Neural progenitor cell (in vitro differentiated cells): ENCODE measurements around the gene NAA20.

Experiments used
- CTCF ChIP-seq: fragments of 200-600 bp; sonication (generic); IDR thresholded peaks from 2 replicates; pipeline ENCODE4 v1.5.1; 2017; ENCODE audit warnings: antibody characterized with exemption, mild to moderate bottlenecking
- EZH2 ChIP-seq: fragments of 200-600 bp; sonication (generic); IDR thresholded peaks from 2 replicates; pipeline ENCODE4 v1.6.1; 2017; ENCODE audit warnings: antibody characterized with exemption, mild to moderate bottlenecking, moderate library complexity

GRCh38 chr20:19998990-19999705 lies 18.0 kb upstream of the NAA20 start:
- no peak for TF ChIP-seq CTCF
- TF ChIP-seq EZH2: no peak
